Cardiac fibroblast (primary cell): ENCODE results near the gene CHMP4B.

Experiments
- DNase-seq, 2 donors: peaks; one replicate each; pipeline versions ENCODE4 v3.0.0 to v3.0.0-alpha.2; 2010; ENCODE audit warnings: low read depth in 2 of 2
- H3K4me3 ChIP-seq, 2 donors: replicated peaks in 1 of 2; 1 replicate in 1 of 2; 2 replicates in 1 of 2; pipeline ENCODE4 v1.5.1; 2011; ENCODE audit warnings: low read depth in 2 of 2, low read length in 2 of 2, mild to moderate bottlenecking in 2 of 2, moderate library complexity in 1 of 2
- CTCF ChIP-seq: IDR thresholded peaks from one replicate; pipeline ENCODE4 v1.5.1; 2011; ENCODE audit warnings: low read depth, mild to moderate bottlenecking, low read length, inconsistent platforms

CHMP4B gene

GRCh38 chr20:33868595-33868994, 57.4 kb downstream of the CHMP4B start:
- no peak for DNase-seq
- TF ChIP-seq CTCF, result no peak
- H3K4me3 ChIP-seq, result no peak overlapping the region

GRCh38 chr20:33869283-33869682, 58.1 kb downstream of the CHMP4B start:
- DNase-seq, result no peak
- no peak for TF ChIP-seq CTCF
- H3K4me3 ChIP-seq, result no peak overlapping the region

GRCh38 chr20:33871362-33871761, 60.2 kb downstream of the CHMP4B start:
- no peak for TF ChIP-seq CTCF
- DNase-seq, result peak in 1 of 2 donors; percentile 58
- no peak overlapping the region for H3K4me3 ChIP-seq

- DNase-seq, result no peak
- TF ChIP-seq CTCF, result no peak
- H3K4me3 ChIP-seq, result no peak overlapping the region
Observed at GRCh38 chr20:33874129-33874528, 63.0 kb downstream of the CHMP4B start.

- H3K4me3 ChIP-seq, result no peak overlapping the region
- DNase-seq, result no peak
- no peak for TF ChIP-seq CTCF
Observed at GRCh38 chr20:33875055-33875454, 63.9 kb downstream of the CHMP4B start.

GRCh38 chr20:33875534-33876026, 64.4 kb downstream of the CHMP4B start:
- no peak for TF ChIP-seq CTCF
- H3K4me3 ChIP-seq, result no peak overlapping the region
- no peak for DNase-seq

GRCh38 chr20:33878583-33878982, 67.4 kb downstream of the CHMP4B start:
- DNase-seq, result no peak
- no peak for TF ChIP-seq CTCF
- no peak overlapping the region for H3K4me3 ChIP-seq
